Measurements from ENCODE around the gene ABCE1. TPM values are rescaled to one million over a fixed set of nuclear protein-coding genes. Genes with fewer than 3 reads are reported as not detected.
A peak's percentile ranks its signal among the peaks of the same experiment; 100 is the strongest.

Gene ABCE1
- total RNA-seq, 2 donors from 2014 or later = 47.2 to 50.4 TPM

DNA sequence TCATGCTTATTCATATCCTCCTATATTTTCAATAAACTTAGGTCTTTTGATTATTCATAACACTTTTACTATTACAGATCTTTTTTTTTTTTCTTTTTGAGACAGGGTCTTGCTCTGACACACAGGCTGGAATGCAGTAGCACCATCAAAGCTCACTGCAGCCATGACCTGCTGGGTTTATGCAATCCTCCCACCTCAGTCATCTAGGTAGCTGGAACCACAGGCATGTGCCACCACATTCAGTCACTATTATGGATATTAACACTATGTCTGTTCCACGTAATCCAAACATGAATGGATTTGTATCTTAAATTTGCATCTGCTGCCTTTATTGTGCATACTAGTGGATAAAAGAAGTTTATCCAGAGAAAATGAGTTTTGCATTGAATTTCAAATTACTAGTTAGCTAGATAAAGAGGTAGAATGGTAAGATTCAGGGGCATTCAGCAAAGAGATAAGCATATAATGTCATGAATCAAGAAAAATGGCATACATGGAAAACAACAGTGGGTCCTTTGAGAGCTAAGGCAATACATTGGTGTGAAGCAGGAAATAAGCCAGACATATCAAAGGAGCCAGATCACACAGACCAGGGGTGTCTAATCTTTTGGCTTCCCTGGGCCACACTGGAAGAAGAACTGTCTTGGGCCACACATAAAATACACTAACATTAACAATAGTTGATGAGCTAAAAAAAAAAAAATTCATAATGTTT is 14.1 kb upstream of the ABCE1 start:
- ATAC-seq = no peak
- TF ChIP-seq POLR2A (IDR thresholded peaks at IDR 0.05) = no peak
- TF ChIP-seq, protein P1, sequence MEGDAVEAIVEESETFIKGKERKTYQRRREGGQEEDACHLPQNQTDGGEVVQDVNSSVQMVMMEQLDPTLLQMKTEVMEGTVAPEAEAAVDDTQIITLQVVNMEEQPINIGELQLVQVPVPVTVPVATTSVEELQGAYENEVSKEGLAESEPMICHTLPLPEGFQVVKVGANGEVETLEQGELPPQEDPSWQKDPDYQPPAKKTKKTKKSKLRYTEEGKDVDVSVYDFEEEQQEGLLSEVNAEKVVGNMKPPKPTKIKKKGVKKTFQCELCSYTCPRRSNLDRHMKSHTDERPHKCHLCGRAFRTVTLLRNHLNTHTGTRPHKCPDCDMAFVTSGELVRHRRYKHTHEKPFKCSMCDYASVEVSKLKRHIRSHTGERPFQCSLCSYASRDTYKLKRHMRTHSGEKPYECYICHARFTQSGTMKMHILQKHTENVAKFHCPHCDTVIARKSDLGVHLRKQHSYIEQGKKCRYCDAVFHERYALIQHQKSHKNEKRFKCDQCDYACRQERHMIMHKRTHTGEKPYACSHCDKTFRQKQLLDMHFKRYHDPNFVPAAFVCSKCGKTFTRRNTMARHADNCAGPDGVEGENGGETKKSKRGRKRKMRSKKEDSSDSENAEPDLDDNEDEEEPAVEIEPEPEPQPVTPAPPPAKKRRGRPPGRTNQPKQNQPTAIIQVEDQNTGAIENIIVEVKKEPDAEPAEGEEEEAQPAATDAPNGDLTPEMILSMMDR (IDR thresholded peaks at IDR 0.05) = no peak
- DNase-seq = no peak
- no peak overlapping the region for H3K4me3 ChIP-seq
- H3K27ac ChIP-seq = no peak overlapping the region
- H3K4me1 ChIP-seq = no peaks in the 10 kb centered on the region
- H3K27me3 ChIP-seq = no peaks in the 10 kb centered on the region
- 96 to 100% methylated on average over 1 of the region's 1 CpG for WGBS, 2 donors
- H3K36me3 ChIP-seq (replicated peaks in 1 of 2; ENCODE audit: insufficient read depth in 1 of 2, low read depth in 2 of 2) = peaks cover 0 to 2% of the 10 kb centered on the region in 2 donors
- intact Hi-C loops (cut with DNase I) = no loop called here
- no peaks in the 10 kb centered on the region for H3K9me3 ChIP-seq

DNA sequence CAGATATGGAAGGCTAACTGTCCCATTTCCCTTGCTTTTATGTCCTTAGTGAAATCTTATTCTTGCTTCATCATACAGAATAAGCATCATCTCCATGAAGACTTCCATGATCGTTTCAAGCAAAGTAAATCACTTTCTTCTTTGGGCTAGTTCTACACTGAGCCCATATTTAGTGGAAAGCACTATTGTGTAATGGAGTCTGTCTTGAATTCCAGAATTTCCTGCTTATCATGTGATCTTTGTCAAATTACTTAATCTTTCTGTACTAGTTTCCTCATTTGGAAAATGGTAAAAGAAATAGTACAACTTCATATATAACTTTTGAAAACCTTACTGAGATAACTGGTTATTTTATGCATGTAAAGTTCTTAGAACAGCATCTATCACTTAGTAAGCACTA is 7.7 kb upstream of the ABCE1 start:
- no peak for DNase-seq
- intact Hi-C loops (cut with DNase I) = no loop called here
- H3K27ac ChIP-seq = no peak overlapping the region
- H3K27me3 ChIP-seq = no peaks in the 10 kb centered on the region
- 77 to 97% methylated on average over 1 of the region's 1 CpG for WGBS, 2 donors
- ATAC-seq = no peak
- TF ChIP-seq, protein P1 (IDR thresholded peaks at IDR 0.05) = no peak
- no peak for TF ChIP-seq POLR2A (IDR thresholded peaks at IDR 0.05)
- H3K9me3 ChIP-seq = no peaks in the 10 kb centered on the region
- H3K4me1 ChIP-seq = no peaks in the 10 kb centered on the region
- no peak overlapping the region for H3K4me3 ChIP-seq
- no peaks in the 10 kb centered on the region for H3K36me3 ChIP-seq (replicated peaks in 1 of 2; ENCODE audit: insufficient read depth in 1 of 2, low read depth in 2 of 2)

DNA sequence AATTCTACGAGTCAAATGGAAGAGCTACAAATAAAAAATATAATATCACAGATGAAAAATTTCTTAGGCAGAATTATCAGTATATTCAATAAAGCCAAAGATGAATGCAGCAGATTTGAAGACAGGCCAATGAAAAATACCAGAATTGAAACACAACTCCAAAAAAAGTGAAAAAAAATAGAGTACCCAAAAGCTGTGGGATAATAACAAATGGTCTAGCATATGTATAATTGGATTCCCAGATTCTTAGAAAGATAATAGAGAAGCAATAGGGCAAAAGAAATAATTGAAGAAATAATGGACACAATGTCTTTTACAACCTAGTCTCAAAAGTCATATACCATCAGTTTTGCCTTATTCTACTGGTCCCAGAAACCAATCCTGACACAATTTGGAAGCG is 4.5 kb upstream of the ABCE1 start:
- H3K9me3 ChIP-seq = no peaks in the 10 kb centered on the region
- ATAC-seq (no peak), DNase-seq (no peak)
- H3K4me1 ChIP-seq = peaks cover 15% of the 10 kb centered on the region
- TF ChIP-seq, protein P1 (IDR thresholded peaks at IDR 0.05) = no peak
- TF ChIP-seq POLR2A (IDR thresholded peaks at IDR 0.05) = no peak
- intact Hi-C loops (cut with DNase I) = no loop called here
- H3K27ac ChIP-seq = no peak overlapping the region
- H3K27me3 ChIP-seq = no peaks in the 10 kb centered on the region
- no peaks in the 10 kb centered on the region for H3K36me3 ChIP-seq (replicated peaks in 1 of 2; ENCODE audit: insufficient read depth in 1 of 2, low read depth in 2 of 2)
- no peak overlapping the region for H3K4me3 ChIP-seq
- 71 to 92% methylated on average over 2 of the region's 2 CpGs for WGBS, 2 donors

DNA sequence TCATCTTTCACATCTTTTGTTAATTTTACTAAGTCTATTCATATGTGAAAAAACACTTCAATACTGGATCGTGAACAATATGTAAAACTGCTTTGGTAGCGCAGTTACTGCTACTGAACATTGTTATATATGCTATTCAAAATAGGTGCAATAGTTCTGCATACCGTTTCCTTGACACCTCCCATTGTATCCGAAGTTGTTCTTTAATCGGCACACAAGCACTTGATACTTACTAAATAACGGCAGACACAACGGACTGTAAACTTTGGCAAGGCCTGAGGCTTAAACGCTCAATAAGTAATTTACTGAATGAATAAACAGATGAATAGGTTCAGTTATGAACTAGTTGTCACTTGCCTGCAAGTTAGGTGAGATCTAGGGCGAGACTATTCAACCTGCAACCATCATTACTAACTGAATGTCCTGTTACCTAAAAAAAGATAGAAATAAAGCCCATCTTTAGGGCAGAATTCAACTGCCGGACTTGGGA is 735 bp upstream of the ABCE1 start:
- ATAC-seq = peak; percentile 0
- Histone ChIP-seq H3K27me3 (no peaks in the 10 kb centered on the region), H3K27ac (peak overlapping the region; percentile 74 to 94 (median 88)), H3K36me3 (replicated peaks in 1 of 2; ENCODE audit: insufficient read depth in 1 of 2, low read depth in 2 of 2) (no peaks in the 10 kb centered on the region), H3K4me3 (peak overlapping the region; percentile 35 to 71), H3K9me3 (no peaks in the 10 kb centered on the region), H3K4me1 (peaks cover 42% of the 10 kb centered on the region)
- WGBS, 2 donors = 4 to 6% methylated on average over 10 of the region's 10 CpGs
- intact Hi-C loops (cut with DNase I) = no loop called here
- TF ChIP-seq, protein P1 (IDR thresholded peaks at IDR 0.05) = no peak
- TF ChIP-seq POLR2A (IDR thresholded peaks at IDR 0.05) = no peak
- no peak for DNase-seq

DNA sequence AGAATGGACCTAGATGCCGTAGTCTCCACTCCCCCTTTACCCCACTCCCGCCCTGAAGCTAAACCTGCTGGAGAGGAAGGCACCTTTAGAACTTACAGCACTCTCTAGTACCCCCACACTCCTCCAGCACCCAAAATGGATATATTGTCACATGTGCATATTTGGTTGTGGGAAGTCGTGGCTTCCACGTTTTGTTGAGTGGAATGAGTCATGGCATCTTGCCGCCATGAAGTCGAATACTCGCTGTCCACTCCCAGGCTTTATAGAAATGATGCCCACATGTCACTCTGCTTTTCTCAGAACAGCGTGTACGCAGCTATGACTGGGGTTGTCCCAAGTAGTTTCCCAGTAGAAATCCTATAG is 545 bp downstream of the ABCE1 start:
- Histone ChIP-seq H3K27me3 (no peaks in the 10 kb centered on the region), H3K4me3 (peak overlapping the region; percentile 50 to 71), H3K36me3 (replicated peaks in 1 of 2; ENCODE audit: insufficient read depth in 1 of 2, low read depth in 2 of 2) (no peaks in the 10 kb centered on the region), H3K27ac (peak overlapping the region; percentile 74 to 94 (median 88)), H3K4me1 (peaks cover 47% of the 10 kb centered on the region), H3K9me3 (no peaks in the 10 kb centered on the region)
- TF ChIP-seq, protein P1 (IDR thresholded peaks at IDR 0.05) = no peak
- no peak for TF ChIP-seq POLR2A (IDR thresholded peaks at IDR 0.05)
- intact Hi-C loops (cut with DNase I) = no loop called here
- ATAC-seq (peak; percentile 17), DNase-seq (peak; percentile 38 to 54 (median 46))
- WGBS, 2 donors = 0% methylated on average over 9 of the region's 9 CpGs
